Ovary (tissue), 3 donors: ENCODE data around the gene ABLIM2.

Experiments used
- CTCF ChIP-seq, 3 donors: fragments of 450-650 bp in 2 of 3; fragments of 200-600 bp in 1 of 3; IDR thresholded peaks; one replicate each; pipeline versions ENCODE4 v1.5.1 to v1.8.0; 2016 to 2022; ENCODE audit warnings: antibody characterized with exemption in 3 of 3, mild to moderate bottlenecking in 1 of 3
- EP300 ChIP-seq: sonication (generic); formaldehyde crosslinking; IDR thresholded peaks from one replicate; pipeline ENCODE4 v1.6.1; 2017; ENCODE audit warnings: antibody characterized with exemption
- POLR2A ChIP-seq: fragments of 450-650 bp; IDR thresholded peaks from one replicate; pipeline ENCODE4 v1.6.1; 2017; ENCODE audit warnings: antibody characterized with exemption, mild to moderate bottlenecking, moderate library complexity
- donor health status: DM: no; HTN: no; CAD: no.

GRCh38 chr4:8122746-8123145 lies 35.9 kb downstream of the ABLIM2 start:
- no peak for TF ChIP-seq CTCF (IDR thresholded peaks at IDR 0.05)
- no peak for TF ChIP-seq POLR2A
- TF ChIP-seq EP300, result no peak
